Measurements from ENCODE around the gene SLC22A13. TPM values are rescaled to one million over a fixed set of nuclear protein-coding genes. Genes with fewer than 3 reads are reported as not detected.
"Not testable (repeated sequence)": the region's sequence is repeated elsewhere in the genome, so short reads cannot be mapped to it uniquely, and the experiment has no call there.

SLC22A13 gene
- polyA plus RNA-seq, 4 donors = 1.5 to 5.0 (median 3.4) TPM

GRCh38 chr3:38260474-38260873 lies 5.1 kb upstream of the SLC22A13 start:
- no peak for DNase-seq (ENCODE audit: low read depth in 4 of 4, low spot score in 2 of 4)

- DNase-seq (ENCODE audit: low read depth in 4 of 4, low spot score in 2 of 4) = no peak
Observed at GRCh38 chr3:38264353-38264771, 1.2 kb upstream of the SLC22A13 start.

- DNase-seq (ENCODE audit: low read depth in 4 of 4, low spot score in 2 of 4) = no peak
Observed at GRCh38 chr3:38264779-38265178, 833 bp upstream of the SLC22A13 start.

GRCh38 chr3:38266810-38267209 lies 1.2 kb downstream of the SLC22A13 start:
- DNase-seq (ENCODE audit: low read depth in 4 of 4, low spot score in 2 of 4) = no peak

- DNase-seq (ENCODE audit: low read depth in 4 of 4, low spot score in 2 of 4) = no peak
Observed at GRCh38 chr3:38267662-38268061, 2.0 kb downstream of the SLC22A13 start.

GRCh38 chr3:38268087-38268486 lies 2.5 kb downstream of the SLC22A13 start:
- no peak for DNase-seq (ENCODE audit: low read depth in 4 of 4, low spot score in 2 of 4)

- DNase-seq (ENCODE audit: low read depth in 4 of 4, low spot score in 2 of 4) = no peak
Observed at GRCh38 chr3:38268522-38268921, 2.9 kb downstream of the SLC22A13 start.

- DNase-seq (ENCODE audit: low read depth in 4 of 4, low spot score in 2 of 4) = no peak
Observed at GRCh38 chr3:38270606-38271005, 5.0 kb downstream of the SLC22A13 start.

GRCh38 chr3:38271553-38271952 lies 5.9 kb downstream of the SLC22A13 start:
- no peak for DNase-seq (ENCODE audit: low read depth in 4 of 4, low spot score in 2 of 4)

GRCh38 chr3:38274864-38275649 lies 9.4 kb downstream of the SLC22A13 start:
- DNase-seq (ENCODE audit: low read depth in 4 of 4, low spot score in 2 of 4) = no peak

- no peak for DNase-seq (ENCODE audit: low read depth in 4 of 4, low spot score in 2 of 4)
Observed at GRCh38 chr3:38275658-38276057, 10.0 kb downstream of the SLC22A13 start.

- no peak for DNase-seq (ENCODE audit: low read depth in 4 of 4, low spot score in 2 of 4)
Observed at GRCh38 chr3:38276081-38276916, 10.7 kb downstream of the SLC22A13 start.

- DNase-seq (ENCODE audit: low read depth in 4 of 4, low spot score in 2 of 4) = no peak
Observed at GRCh38 chr3:38276917-38277630, 11.5 kb downstream of the SLC22A13 start.

GRCh38 chr3:38278841-38279240 lies 13.2 kb downstream of the SLC22A13 start:
- DNase-seq (ENCODE audit: low read depth in 4 of 4, low spot score in 2 of 4) = no peak

- no peak for DNase-seq (ENCODE audit: low read depth in 4 of 4, low spot score in 2 of 4)
Observed at GRCh38 chr3:38281895-38282686, 16.5 kb downstream of the SLC22A13 start, which contains the start of gene SLC22A14. Gene SLC22A14 (plus strand): TSS chr3:38282294. CDS start chr3:38306027, 23,733 bp downstream.

- DNase-seq (ENCODE audit: low read depth in 4 of 4, low spot score in 2 of 4) = no peak
Observed at GRCh38 chr3:38283810-38284755, 18.5 kb downstream of the SLC22A13 start.

- no peak for DNase-seq (ENCODE audit: low read depth in 4 of 4, low spot score in 2 of 4)
Observed at GRCh38 chr3:38284756-38285150, 19.1 kb downstream of the SLC22A13 start.

GRCh38 chr3:38289286-38290217 lies 23.9 kb downstream of the SLC22A13 start:
- DNase-seq (ENCODE audit: low read depth in 4 of 4, low spot score in 2 of 4) = not testable (repeated sequence)
